K562 (cell line): ENCODE data around the gene KANK4. TPM values are rescaled to one million over a fixed set of nuclear protein-coding genes. Genes with fewer than 3 reads are reported as not detected.

Experiments used
- ATAC-seq: fragments of 200-7000 bp; cut with Tn5 transposase; 3 replicates; pipeline ENCODE4 v1.9.1; 2020; ENCODE audit warnings: moderate library complexity
- BruUV-seq: library from RNA; stranded (reverse); fragments of 400-500 nt; replicated peaks from 2 replicates; lab custom pipeline; 2021; lab: Mats Ljungman, UMichigan
- CTCF ChIA-PET: fragments of 300-600 bp; formaldehyde crosslinking; extraction: SDS; loops from one replicate; lab custom pipeline; 2021; ENCODE audit warnings: low intra/inter-chr PET ratio; lab: Yijun Ruan, JAX
- POLR2A ChIA-PET: fragments of 300-600, 350-650 bp; sonication (Branson Sonifier 250); formaldehyde crosslinking; extraction: SDS; loops from one replicate; lab custom pipeline; 2021; ENCODE audit warnings: antibody characterized with exemption, inconsistent platforms; lab: Yijun Ruan, JAX
- DNase-seq, 4 experiments: peaks; one replicate each; pipeline versions ENCODE4 v3.0.0 to v3.0.0-alpha.2; 2011 to 2018; ENCODE audit warnings: low spot score in 3 of 4, mixed read lengths in 3 of 4; ENCODE audit errors: extremely low read depth in 1 of 4
- FAIRE-seq: peaks from 2 replicates; lab custom pipeline; 2011; peaks lifted over from hg19 to GRCh38; lab: Jason Lieb, UNC
- H2AFZ ChIP-seq: 2 replicates; pipeline ENCODE4 v1.6.0; 2011; ENCODE audit warnings: low read depth, low read length, control low read depth, inconsistent platforms
- H3K27ac ChIP-seq: fragments of 200-600 bp; 3 replicates; pipeline ENCODE4 v1.8.0; 2011; ENCODE audit warnings: low read depth, mild to moderate bottlenecking, control low read depth, inconsistent platforms, low read length, moderate library complexity, mixed read lengths; ENCODE audit errors: extremely low read depth
- H3K27me3 ChIP-seq, 2 experiments: fragments of 300-600 bp in 1 of 2; 2 replicates in 1 of 2; 3 replicates in 1 of 2; pipeline versions ENCODE4 v1.6.0 to v1.8.0; 2011; ENCODE audit warnings: inconsistent platforms in 2 of 2, low read length in 2 of 2, mild to moderate bottlenecking in 1 of 2, mixed read lengths in 1 of 2, moderate library complexity in 1 of 2; ENCODE audit not compliant: control insufficient read depth in 2 of 2, insufficient read depth in 2 of 2
- H3K36me3 ChIP-seq: fragments of 300-600 bp; 3 replicates; pipeline ENCODE4 v1.8.0; 2011; ENCODE audit warnings: mild to moderate bottlenecking, low read length, inconsistent platforms; ENCODE audit not compliant: control insufficient read depth, insufficient read depth
- H3K4me1 ChIP-seq, 2 experiments: fragments of 200-600 bp in 1 of 2; replicated peaks in 1 of 2; 2 replicates in 1 of 2; 3 replicates in 1 of 2; pipeline versions ENCODE4 v1.5.1 to v1.8.0; 2011; ENCODE audit warnings: inconsistent platforms in 2 of 2, low read length in 2 of 2, mild to moderate bottlenecking in 1 of 2, mixed read lengths in 1 of 2, moderate library complexity in 1 of 2; ENCODE audit not compliant: control insufficient read depth in 2 of 2, insufficient read depth in 2 of 2
- H3K4me2 ChIP-seq: 2 replicates; pipeline ENCODE4 v1.6.1; 2011; ENCODE audit warnings: low read length, control low read depth, inconsistent platforms, mixed read lengths; ENCODE audit not compliant: insufficient read depth
- H3K4me3 ChIP-seq: fragments of 200-600 bp; sonication (generic), shearing (Covaris generic); 2 replicates; pipeline ENCODE4 v1.5.1; 2016; ENCODE audit warnings: control low read depth, inconsistent platforms
- H3K79me2 ChIP-seq: fragments of 200-600 bp; 3 replicates; pipeline ENCODE4 v1.8.0; 2011; ENCODE audit warnings: low read length, inconsistent platforms; ENCODE audit not compliant: control insufficient read depth, insufficient read depth
- H3K9ac ChIP-seq, 2 experiments: 2 replicates each; pipeline versions ENCODE4 v1.6.0 to v1.6.1; 2011; ENCODE audit warnings: low read depth in 2 of 2, low read length in 2 of 2, control low read depth in 1 of 2, inconsistent platforms in 1 of 2, mild to moderate bottlenecking in 1 of 2, mixed read lengths in 1 of 2; ENCODE audit not compliant: insufficient read depth in 1 of 2
- H3K9me1 ChIP-seq: one replicate; pipeline ENCODE4 v1.6.0; 2011; ENCODE audit warnings: inconsistent platforms, mild to moderate bottlenecking, low read length, moderate library complexity; ENCODE audit not compliant: control insufficient read depth, insufficient read depth
- H3K9me3 ChIP-seq: replicated peaks from 2 replicates; pipeline ENCODE4 v1.5.1; 2011; ENCODE audit warnings: low read depth, low read length, inconsistent platforms; ENCODE audit not compliant: control insufficient read depth, insufficient read depth
- H4K20me1 ChIP-seq: replicated peaks from 2 replicates; pipeline ENCODE4 v1.6.1; 2011; ENCODE audit warnings: low read length, inconsistent platforms, mixed read lengths; ENCODE audit not compliant: control insufficient read depth, insufficient read depth
- DEAF1 ChIP-seq: fragments of 450-650 bp; formaldehyde crosslinking; IDR thresholded peaks from 2 replicates; pipeline ENCODE4 v1.4.0; 2020; ENCODE audit warnings: mild to moderate bottlenecking, moderate library complexity
- ELF2 ChIP-seq: fragments of 250-450 bp; sonication (Bioruptor Pico); IDR thresholded peaks from 2 replicates; pipeline ENCODE4 v1.5.0; 2021; ENCODE audit warnings: mild to moderate bottlenecking
- EWSR1 ChIP-seq: fragments of 450-650 bp; IDR thresholded peaks from 2 replicates; pipeline ENCODE4 v1.6.1; 2018; ENCODE audit warnings: borderline replicate concordance, mild to moderate bottlenecking, low read depth, moderate library complexity; ENCODE audit not compliant: partially characterized antibody
- KHSRP ChIP-seq: fragments of 450-650 bp; IDR thresholded peaks from 2 replicates; pipeline ENCODE4 v1.6.1; 2017
- MBD2 ChIP-seq: sonication (generic); IDR thresholded peaks from 2 replicates; pipeline ENCODE4 v1.6.1; 2016; ENCODE audit warnings: low read depth, borderline replicate concordance
- MGA ChIP-seq: fragments of 450-650 bp; IDR thresholded peaks from 2 replicates; pipeline ENCODE4 v1.6.1; 2016; ENCODE audit warnings: mild to moderate bottlenecking, moderate library complexity
- POLR2G ChIP-seq: fragments of 200-400 bp; formaldehyde crosslinking; IDR thresholded peaks from 2 replicates; pipeline ENCODE4 v1.6.1; 2017; ENCODE audit warnings: low read depth, mild to moderate bottlenecking, antibody characterized with exemption, low read length, moderate library complexity
- SIRT6 ChIP-seq: IDR thresholded peaks from one replicate; pipeline ENCODE4 v1.6.1; 2012; ENCODE audit warnings: low read depth, mild to moderate bottlenecking, control low read depth, inconsistent platforms, low read length, moderate library complexity
- ZNF354B ChIP-seq: fragments of 250-450 bp; sonication (Bioruptor Pico); IDR thresholded peaks from 2 replicates; pipeline ENCODE4 v1.4.0; 2020
- ZNF436 ChIP-seq: fragments of 250-450, 450-650 bp; sonication (Bioruptor Pico); formaldehyde crosslinking; IDR thresholded peaks from 2 replicates; pipeline ENCODE4 v1.7.0; 2020; ENCODE audit warnings: mild to moderate bottlenecking
- WGBS: fragments of 100-300 bp; shearing (Covaris generic); methylation state at CpG from one replicate; pipeline ENCODE4 v1.1.6; 2016; ENCODE audit warnings: low coverage, mixed read lengths; ENCODE audit not compliant: insufficient coverage; ENCODE audit errors: missing lambda C conversion rate; 5-methylcytosine and 5-hydroxymethylcytosine counted together
- in situ Hi-C: fragments of 300-500 bp; cut with MboI; formaldehyde crosslinking; loops from 4 replicates; pipeline ENCODE4 v1.15.0; 2018; ENCODE audit warnings: inconsistent platforms, mixed read lengths
- intact Hi-C: fragments of 100-400 bp; cut with micrococcal nuclease; formaldehyde crosslinking; loops from 2 replicates; pipeline ENCODE4 v1.14.2; 2022
- polyA plus RNA-seq, 8 experiments: library from polyadenylated mRNA; depleted of rRNA in 4 of 8; stranded (reverse) in 5 of 8; unstranded in 3 of 8; fragments of >200 nt; fragmentation: Nextera tagmentation in 2 of 8; fragmentation: Illumina TruSeq in 1 of 8; extraction: Ambion mirVana in 2 of 8; extraction: Trizol in 1 of 8; gene quantifications; 2 replicates each; pipeline versions ENCODE4 v1.2.1 to v1.2.3, GENCODE V29; 2011 to 2014; ENCODE audit warnings: inconsistent platforms in 1 of 8, missing spikeins in 1 of 8
- total RNA-seq, 7 experiments: library from RNA; depleted of rRNA in 6 of 7; stranded (reverse); fragments of >200 nt in 6 of 7; fragmentation: Illumina TruSeq in 2 of 7; extraction: Trizol in 2 of 7; gene quantifications; 2 replicates each; pipeline versions ENCODE4 v1.2.1 to v1.2.3, GENCODE V29; 2011 to 2021; ENCODE audit warnings: low replicate concordance in 1 of 7

The KANK4 gene
- total and polyA plus RNA-seq, 9 of the 15 experiments (the other 6 are each of a cell fraction or from before 2014, with no cell fraction given) = not detected

GRCh38 chr1:62209931-62210595 is 109.2 kb downstream of the KANK4 start:
- BruUV-seq = no TSS peak
- intact Hi-C loops (no loop called here), in situ Hi-C loops (no loop called here)
- Histone ChIP-seq H3K4me3 (no peak overlapping the region), H3K27ac (no peak overlapping the region), H3K9me3 (no peaks in the 10 kb centered on the region), H3K9ac (no peak overlapping the region), H4K20me1 (no peaks in the 10 kb centered on the region), H2AFZ (no peak overlapping the region), H3K27me3 (no peaks in the 10 kb centered on the region), H3K36me3 (no peaks in the 10 kb centered on the region), H3K9me1 (no peaks in the 10 kb centered on the region), H3K4me2 (no peak overlapping the region), H3K4me1 (no peaks in the 10 kb centered on the region), H3K79me2 (no peaks in the 10 kb centered on the region)
- FAIRE-seq (no peak), ATAC-seq (no peak), DNase-seq (no peak)
- 0% methylated on average over 1 of the region's 1 CpG for WGBS
- ChIA-PET POLR2A (no interaction called here), CTCF (no interaction called here)
- no peak for TF ChIP-seq ZNF354B (CRISPR knock-in tag)
- TF ChIP-seq MGA = no peak
- no peak for TF ChIP-seq SIRT6
- no peak for TF ChIP-seq POLR2G
- TF ChIP-seq KHSRP = no peak
- TF ChIP-seq ELF2 (CRISPR knock-in tag) = no peak
- no peak for TF ChIP-seq MBD2
- no peak for TF ChIP-seq ZNF436
- no peak for TF ChIP-seq DEAF1
- TF ChIP-seq EWSR1 = no peak
